Measurements from ENCODE around the gene CCDC85A.

Gene CCDC85A

GRCh38 chr2:56210291-56210690, 26.5 kb downstream of the CCDC85A start:
- Mint-ChIP-seq H3K27ac (no peak overlapping the region), H3K9me3 (no peaks in the 10 kb centered on the region), H3K36me3 (no peaks in the 10 kb centered on the region), H3K4me1 (no peaks in the 10 kb centered on the region), H3K27me3 (no peaks in the 10 kb centered on the region), H3K4me3 (no peak overlapping the region)

- no peaks in the 10 kb centered on the region for H3K27me3 Mint-ChIP-seq
- H3K27ac Mint-ChIP-seq: no peak overlapping the region
- no peaks in the 10 kb centered on the region for H3K36me3 Mint-ChIP-seq
Observed at GRCh38 chr2:56211048-56211447, 27.3 kb downstream of the CCDC85A start.

GRCh38 chr2:56215911-56216310, 32.1 kb downstream of the CCDC85A start:
- Mint-ChIP-seq H3K4me1 (no peaks in the 10 kb centered on the region), H3K9me3 (no peaks in the 10 kb centered on the region), H3K27ac (no peak overlapping the region), H3K36me3 (no peaks in the 10 kb centered on the region), H3K4me3 (no peak overlapping the region), H3K27me3 (no peaks in the 10 kb centered on the region)

More at GRCh38 chr2:56211048-56211447, 27.3 kb downstream of the CCDC85A start:
- no peaks in the 10 kb centered on the region for H3K4me1 Mint-ChIP-seq
- H3K9me3 Mint-ChIP-seq: no peaks in the 10 kb centered on the region
- no peak overlapping the region for H3K4me3 Mint-ChIP-seq

- Mint-ChIP-seq H3K4me1 (no peaks in the 10 kb centered on the region), H3K9me3 (no peaks in the 10 kb centered on the region), H3K27me3 (peaks cover 2% of the 10 kb centered on the region), H3K27ac (no peak overlapping the region), H3K36me3 (no peaks in the 10 kb centered on the region), H3K4me3 (no peak overlapping the region)
Observed at GRCh38 chr2:56217106-56217505, 33.3 kb downstream of the CCDC85A start.

- H3K4me1 Mint-ChIP-seq: no peaks in the 10 kb centered on the region
- H3K4me3 Mint-ChIP-seq: no peak overlapping the region
- H3K27ac Mint-ChIP-seq: no peak overlapping the region
- H3K36me3 Mint-ChIP-seq: no peaks in the 10 kb centered on the region
- H3K27me3 Mint-ChIP-seq: peaks cover 2% of the 10 kb centered on the region
- H3K9me3 Mint-ChIP-seq: no peaks in the 10 kb centered on the region
Observed at GRCh38 chr2:56222481-56222880, 38.7 kb downstream of the CCDC85A start.

GRCh38 chr2:56224316-56224715, 40.5 kb downstream of the CCDC85A start:
- Mint-ChIP-seq H3K36me3 (no peaks in the 10 kb centered on the region), H3K27me3 (peaks cover 2% of the 10 kb centered on the region), H3K27ac (no peak overlapping the region), H3K9me3 (no peaks in the 10 kb centered on the region), H3K4me1 (no peaks in the 10 kb centered on the region), H3K4me3 (no peak overlapping the region)

GRCh38 chr2:56227811-56228210, 44.0 kb downstream of the CCDC85A start:
- H3K27me3 Mint-ChIP-seq: peaks cover 1% of the 10 kb centered on the region
- H3K4me1 Mint-ChIP-seq: no peaks in the 10 kb centered on the region
- no peak overlapping the region for H3K27ac Mint-ChIP-seq
- H3K9me3 Mint-ChIP-seq: no peaks in the 10 kb centered on the region
- H3K4me3 Mint-ChIP-seq: no peak overlapping the region
- H3K36me3 Mint-ChIP-seq: no peaks in the 10 kb centered on the region

- Mint-ChIP-seq H3K4me3 (no peak overlapping the region), H3K27ac (no peak overlapping the region), H3K36me3 (no peaks in the 10 kb centered on the region), H3K9me3 (no peaks in the 10 kb centered on the region), H3K4me1 (no peaks in the 10 kb centered on the region), H3K27me3 (peaks cover 1% of the 10 kb centered on the region)
Observed at GRCh38 chr2:56229397-56230060, 45.7 kb downstream of the CCDC85A start.

GRCh38 chr2:56230156-56230555, 46.4 kb downstream of the CCDC85A start:
- no peaks in the 10 kb centered on the region for H3K36me3 Mint-ChIP-seq
- peaks cover 1% of the 10 kb centered on the region for H3K27me3 Mint-ChIP-seq
- H3K9me3 Mint-ChIP-seq: no peaks in the 10 kb centered on the region
- H3K4me1 Mint-ChIP-seq: no peaks in the 10 kb centered on the region
- H3K27ac Mint-ChIP-seq: no peak overlapping the region
- no peak overlapping the region for H3K4me3 Mint-ChIP-seq

- H3K9me3 Mint-ChIP-seq: no peaks in the 10 kb centered on the region
- H3K4me3 Mint-ChIP-seq: no peak overlapping the region
- no peaks in the 10 kb centered on the region for H3K4me1 Mint-ChIP-seq
- H3K36me3 Mint-ChIP-seq: no peaks in the 10 kb centered on the region
- peaks cover 1% of the 10 kb centered on the region for H3K27me3 Mint-ChIP-seq
- H3K27ac Mint-ChIP-seq: no peak overlapping the region
Observed at GRCh38 chr2:56231361-56231760, 47.6 kb downstream of the CCDC85A start.

- peaks cover 1% of the 10 kb centered on the region for H3K27me3 Mint-ChIP-seq
- no peaks in the 10 kb centered on the region for H3K4me1 Mint-ChIP-seq
- H3K36me3 Mint-ChIP-seq: no peaks in the 10 kb centered on the region
- H3K9me3 Mint-ChIP-seq: no peaks in the 10 kb centered on the region
- no peak overlapping the region for H3K4me3 Mint-ChIP-seq
- H3K27ac Mint-ChIP-seq: no peak overlapping the region
Observed at GRCh38 chr2:56232912-56233311, 49.1 kb downstream of the CCDC85A start.

GRCh38 chr2:56234241-56234640, 50.5 kb downstream of the CCDC85A start:
- Mint-ChIP-seq H3K9me3 (no peaks in the 10 kb centered on the region), H3K4me3 (no peak overlapping the region), H3K27ac (no peak overlapping the region), H3K27me3 (peaks cover 1% of the 10 kb centered on the region), H3K4me1 (no peaks in the 10 kb centered on the region), H3K36me3 (no peaks in the 10 kb centered on the region)

GRCh38 chr2:56239030-56239429, 55.2 kb downstream of the CCDC85A start:
- H3K4me3 Mint-ChIP-seq: no peak overlapping the region
- peaks cover 15% of the 10 kb centered on the region for H3K9me3 Mint-ChIP-seq
- H3K4me1 Mint-ChIP-seq: no peaks in the 10 kb centered on the region
- H3K27me3 Mint-ChIP-seq: no peaks in the 10 kb centered on the region
- H3K27ac Mint-ChIP-seq: no peak overlapping the region
- H3K36me3 Mint-ChIP-seq: peaks cover 3% of the 10 kb centered on the region

- Mint-ChIP-seq H3K27ac (no peak overlapping the region), H3K27me3 (no peaks in the 10 kb centered on the region), H3K4me3 (no peak overlapping the region), H3K4me1 (no peaks in the 10 kb centered on the region), H3K36me3 (peaks cover 3% of the 10 kb centered on the region), H3K9me3 (peaks cover 15% of the 10 kb centered on the region)
Observed at GRCh38 chr2:56239437-56239836, 55.6 kb downstream of the CCDC85A start.

GRCh38 chr2:56240210-56240609, 56.4 kb downstream of the CCDC85A start:
- H3K9me3 Mint-ChIP-seq: peaks cover 15% of the 10 kb centered on the region
- H3K4me3 Mint-ChIP-seq: no peak overlapping the region
- no peaks in the 10 kb centered on the region for H3K27me3 Mint-ChIP-seq
- H3K36me3 Mint-ChIP-seq: peaks cover 3% of the 10 kb centered on the region
- no peaks in the 10 kb centered on the region for H3K4me1 Mint-ChIP-seq
- H3K27ac Mint-ChIP-seq: no peak overlapping the region

GRCh38 chr2:56244506-56244905, 60.7 kb downstream of the CCDC85A start:
- Mint-ChIP-seq H3K36me3 (peaks cover 3% of the 10 kb centered on the region), H3K4me1 (no peaks in the 10 kb centered on the region), H3K27me3 (no peaks in the 10 kb centered on the region)

GRCh38 chr2:56244911-56245530, 61.2 kb downstream of the CCDC85A start:
- Mint-ChIP-seq H3K4me1 (no peaks in the 10 kb centered on the region), H3K4me3 (no peak overlapping the region), H3K36me3 (peaks cover 3% of the 10 kb centered on the region), H3K9me3 (peaks cover 15% of the 10 kb centered on the region), H3K27me3 (no peaks in the 10 kb centered on the region), H3K27ac (no peak overlapping the region)

More at GRCh38 chr2:56244506-56244905, 60.7 kb downstream of the CCDC85A start:
- Mint-ChIP-seq H3K9me3 (peaks cover 15% of the 10 kb centered on the region), H3K4me3 (no peak overlapping the region), H3K27ac (no peak overlapping the region)

Measured in activated naive CD4-positive, alpha-beta T cell treated with anti-CD3 and anti-CD28 coated beads, Interleukin-2, amount 50 U/mL, for 24 hours (primary cell).